K562 (cell line): ENCODE results near the gene UBE2D3. TPM values are rescaled to one million over a fixed set of nuclear protein-coding genes. Genes with fewer than 3 reads are reported as not detected.

Source experiments
- BACH1 ChIP-seq: fragments of 200-800 bp; sonication (Bioruptor generic); IDR thresholded peaks from 2 replicates; pipeline ENCODE4 v1.6.1; 2016; ENCODE audit warnings: missing genetic modification characterization, missing compliant biosample characterization
- BHLHE40 ChIP-seq: IDR thresholded peaks from 2 replicates; pipeline ENCODE4 v1.6.1; 2011; ENCODE audit warnings: low read length, improper control_type of control experiment
- BRCA1 ChIP-seq, 2 experiments: fragments of 450-650 bp in 1 of 2; sonication (generic) in 1 of 2; formaldehyde crosslinking in 1 of 2; IDR thresholded peaks; 2 replicates each; pipeline versions ENCODE4 v1.5.0 to v1.6.1; 2017 to 2020; ENCODE audit warnings: mild to moderate bottlenecking in 1 of 2, missing genetic modification reagents in 1 of 2
- GABPA ChIP-seq: fragments of 200-800 bp; sonication (Bioruptor generic); conservative IDR thresholded peaks from 2 replicates; pipeline ENCODE4 v1.6.1; 2016; ENCODE audit warnings: low read depth, missing genetic modification characterization, missing compliant biosample characterization
- HDAC8 ChIP-seq: fragments of 450-650 bp; IDR thresholded peaks from 2 replicates; pipeline ENCODE4 v1.6.1; 2016; ENCODE audit warnings: mild to moderate bottlenecking, missing genetic modification characterization, moderate library complexity, missing compliant biosample characterization
- HMG20A ChIP-seq: fragments of 450-650 bp; formaldehyde crosslinking; conservative IDR thresholded peaks from 2 replicates; pipeline ENCODE4 v1.4.0; 2020; ENCODE audit warnings: mild to moderate bottlenecking, mixed read lengths
- KLF10 ChIP-seq: fragments of 250-450 bp; sonication (Bioruptor Pico); IDR thresholded peaks from 2 replicates; pipeline ENCODE4 v1.6.1; 2021; ENCODE audit warnings: matching md5 sums
- NCOA1 ChIP-seq: fragments of 450-650 bp; IDR thresholded peaks from 2 replicates; pipeline ENCODE4 v1.6.1; 2016; ENCODE audit warnings: low read depth
- NR2F6 ChIP-seq: fragments of 450-650 bp; formaldehyde crosslinking; IDR thresholded peaks from 2 replicates; pipeline ENCODE4 v1.4.0; 2020; ENCODE audit warnings: mild to moderate bottlenecking
- POLR3G ChIP-seq: IDR thresholded peaks from 2 replicates; pipeline ENCODE4 v1.6.1; 2011; ENCODE audit not compliant: insufficient read length, insufficient replicate concordance; ENCODE audit errors: extremely low read depth
- RHOXF2B ChIP-seq: fragments of 250-450 bp; sonication (Bioruptor Pico); conservative IDR thresholded peaks from 2 replicates; pipeline ENCODE4 v1.5.1; 2021
- RREB1 ChIP-seq: fragments of 250-450 bp; sonication (Bioruptor Pico); IDR thresholded peaks from 2 replicates; pipeline ENCODE4 v1.4.0; 2020
- SMARCA5 ChIP-seq: fragments of 450-650 bp; IDR thresholded peaks from 2 replicates; pipeline ENCODE4 v1.6.1; 2016
- SRSF7 ChIP-seq: fragments of 200-400 bp; formaldehyde crosslinking; optimal IDR thresholded peaks from 2 replicates; pipeline ENCODE3; 2017; ENCODE audit warnings: mild to moderate bottlenecking, low read depth, low read length
- TEAD4 ChIP-seq, 2 experiments: sonication (generic) in 1 of 2; formaldehyde crosslinking in 1 of 2; IDR thresholded peaks; 2 replicates each; pipeline versions ENCODE4 v1.6.1 to v1.8.0; 2012 to 2022; ENCODE audit warnings: borderline replicate concordance in 1 of 2, inconsistent platforms in 1 of 2, low read length in 1 of 2, mild to moderate bottlenecking in 1 of 2, missing genetic modification reagents in 1 of 2
- ZBED1 ChIP-seq: IDR thresholded peaks from 2 replicates; pipeline ENCODE4 v1.6.1; 2014
- ZFP1 ChIP-seq: fragments of 450-650 bp; formaldehyde crosslinking; IDR thresholded peaks from 2 replicates; pipeline ENCODE4 v1.4.0; 2020; ENCODE audit warnings: mild to moderate bottlenecking, mixed read lengths
- ZNF263 ChIP-seq: sonication (generic); formaldehyde crosslinking; IDR thresholded peaks from 2 replicates; pipeline ENCODE4 v1.8.0; 2022; ENCODE audit warnings: mild to moderate bottlenecking, missing genetic modification reagents, borderline replicate concordance
- polyA plus RNA-seq, 8 experiments: library from polyadenylated mRNA; depleted of rRNA in 4 of 8; stranded (reverse) in 5 of 8; unstranded in 3 of 8; fragments of >200 nt; fragmentation: Nextera tagmentation in 2 of 8; fragmentation: Illumina TruSeq in 1 of 8; extraction: Ambion mirVana in 2 of 8; extraction: Trizol in 1 of 8; gene quantifications; 2 replicates each; pipeline versions ENCODE4 v1.2.1 to v1.2.3, GENCODE V29; 2011 to 2014; ENCODE audit warnings: inconsistent platforms in 1 of 8, missing spikeins in 1 of 8
- total RNA-seq, 7 experiments: library from RNA; depleted of rRNA in 6 of 7; stranded (reverse); fragments of >200 nt in 6 of 7; fragmentation: Illumina TruSeq in 2 of 7; extraction: Trizol in 2 of 7; gene quantifications; 2 replicates each; pipeline versions ENCODE4 v1.2.1 to v1.2.3, GENCODE V29; 2011 to 2021; ENCODE audit warnings: low replicate concordance in 1 of 7
- TF ChIP-seq, protein P1 (sequence below): fragments of 450-650 bp; IDR thresholded peaks from 2 replicates; pipeline ENCODE4 v1.6.1; 2014; ENCODE audit warnings: low read depth, mild to moderate bottlenecking, moderate library complexity, borderline replicate concordance
- TF ChIP-seq, protein P2 (sequence below): sonication (generic); formaldehyde crosslinking; IDR thresholded peaks from 2 replicates; pipeline ENCODE4 v1.8.1; 2023; ENCODE audit warnings: mild to moderate bottlenecking, missing genetic modification reagents

The UBE2D3 gene
- total and polyA plus RNA-seq, 9 of the 15 experiments (the other 6 are each of a cell fraction or from before 2014, with no cell fraction given) = 191 to 618 (median 292) TPM

- TF ChIP-seq RREB1 (CRISPR knock-in tag) = no peak
- no peak for TF ChIP-seq ZBED1
- no peak for TF ChIP-seq SRSF7
- TF ChIP-seq NCOA1 = no peak
- TF ChIP-seq SMARCA5 = peak; percentile 36; the same call in 1 of the 2 replicates
- no peak for TF ChIP-seq BACH1 (tag)
- no peak for TF ChIP-seq ZFP1 (CRISPR knock-in tag)
- TF ChIP-seq GABPA (tag) = no peak
- TF ChIP-seq TEAD4 (IDR thresholded peaks at IDR 0.05; ENCODE audit: low read length) = no peak
- TF ChIP-seq TEAD4 (CRISPR knock-in tag; IDR thresholded peaks at IDR 0.05; ENCODE audit: borderline replicate concordance) = no peak
- TF ChIP-seq KLF10 (CRISPR knock-in tag) = no peak
- TF ChIP-seq, protein P1, sequence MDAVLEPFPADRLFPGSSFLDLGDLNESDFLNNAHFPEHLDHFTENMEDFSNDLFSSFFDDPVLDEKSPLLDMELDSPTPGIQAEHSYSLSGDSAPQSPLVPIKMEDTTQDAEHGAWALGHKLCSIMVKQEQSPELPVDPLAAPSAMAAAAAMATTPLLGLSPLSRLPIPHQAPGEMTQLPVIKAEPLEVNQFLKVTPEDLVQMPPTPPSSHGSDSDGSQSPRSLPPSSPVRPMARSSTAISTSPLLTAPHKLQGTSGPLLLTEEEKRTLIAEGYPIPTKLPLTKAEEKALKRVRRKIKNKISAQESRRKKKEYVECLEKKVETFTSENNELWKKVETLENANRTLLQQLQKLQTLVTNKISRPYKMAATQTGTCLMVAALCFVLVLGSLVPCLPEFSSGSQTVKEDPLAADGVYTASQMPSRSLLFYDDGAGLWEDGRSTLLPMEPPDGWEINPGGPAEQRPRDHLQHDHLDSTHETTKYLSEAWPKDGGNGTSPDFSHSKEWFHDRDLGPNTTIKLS = no peak; the same call in 1 of the 2 replicates
- peak; percentile 72 for TF ChIP-seq ZNF263 (CRISPR knock-in tag)
- no peak for TF ChIP-seq HDAC8
- TF ChIP-seq NR2F6 = no peak
- TF ChIP-seq HMG20A (CRISPR knock-in tag) = no peak
- no peak for TF ChIP-seq POLR3G
- TF ChIP-seq, protein P2, sequence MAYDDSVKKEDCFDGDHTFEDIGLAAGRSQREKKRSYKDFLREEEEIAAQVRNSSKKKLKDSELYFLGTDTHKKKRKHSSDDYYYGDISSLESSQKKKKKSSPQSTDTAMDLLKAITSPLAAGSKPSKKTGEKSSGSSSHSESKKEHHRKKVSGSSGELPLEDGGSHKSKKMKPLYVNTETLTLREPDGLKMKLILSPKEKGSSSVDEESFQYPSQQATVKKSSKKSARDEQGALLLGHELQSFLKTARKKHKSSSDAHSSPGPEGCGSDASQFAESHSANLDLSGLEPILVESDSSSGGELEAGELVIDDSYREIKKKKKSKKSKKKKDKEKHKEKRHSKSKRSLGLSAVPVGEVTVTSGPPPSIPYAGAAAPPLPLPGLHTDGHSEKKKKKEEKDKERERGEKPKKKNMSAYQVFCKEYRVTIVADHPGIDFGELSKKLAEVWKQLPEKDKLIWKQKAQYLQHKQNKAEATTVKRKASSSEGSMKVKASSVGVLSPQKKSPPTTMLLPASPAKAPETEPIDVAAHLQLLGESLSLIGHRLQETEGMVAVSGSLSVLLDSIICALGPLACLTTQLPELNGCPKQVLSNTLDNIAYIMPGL (CRISPR knock-in tag) = 0 out of 2 replicates have a peak, but pooled peaks have one; percentile 41
- no peak for TF ChIP-seq RHOXF2B (CRISPR knock-in tag)
- TF ChIP-seq BHLHE40 = 0 out of 2 replicates have a peak, but pooled peaks have one; percentile 46
- TF ChIP-seq BRCA1 (IDR thresholded peaks at IDR 0.05) = no peak
- no peak for TF ChIP-seq BRCA1 (CRISPR knock-in tag; IDR thresholded peaks at IDR 0.05)
Measured at GRCh38 chr4:102760645-102761295, 66.6 kb downstream of the UBE2D3 start, which contains the start of gene MANBA (continued).
